SIG-M5 (cell line): ENCODE data around the gene PSTPIP1.

Experiments
- DNase-seq: peaks from one replicate; lab custom pipeline; 2025; lab: John Stamatoyannopoulos, UW

Gene PSTPIP1

DNA sequence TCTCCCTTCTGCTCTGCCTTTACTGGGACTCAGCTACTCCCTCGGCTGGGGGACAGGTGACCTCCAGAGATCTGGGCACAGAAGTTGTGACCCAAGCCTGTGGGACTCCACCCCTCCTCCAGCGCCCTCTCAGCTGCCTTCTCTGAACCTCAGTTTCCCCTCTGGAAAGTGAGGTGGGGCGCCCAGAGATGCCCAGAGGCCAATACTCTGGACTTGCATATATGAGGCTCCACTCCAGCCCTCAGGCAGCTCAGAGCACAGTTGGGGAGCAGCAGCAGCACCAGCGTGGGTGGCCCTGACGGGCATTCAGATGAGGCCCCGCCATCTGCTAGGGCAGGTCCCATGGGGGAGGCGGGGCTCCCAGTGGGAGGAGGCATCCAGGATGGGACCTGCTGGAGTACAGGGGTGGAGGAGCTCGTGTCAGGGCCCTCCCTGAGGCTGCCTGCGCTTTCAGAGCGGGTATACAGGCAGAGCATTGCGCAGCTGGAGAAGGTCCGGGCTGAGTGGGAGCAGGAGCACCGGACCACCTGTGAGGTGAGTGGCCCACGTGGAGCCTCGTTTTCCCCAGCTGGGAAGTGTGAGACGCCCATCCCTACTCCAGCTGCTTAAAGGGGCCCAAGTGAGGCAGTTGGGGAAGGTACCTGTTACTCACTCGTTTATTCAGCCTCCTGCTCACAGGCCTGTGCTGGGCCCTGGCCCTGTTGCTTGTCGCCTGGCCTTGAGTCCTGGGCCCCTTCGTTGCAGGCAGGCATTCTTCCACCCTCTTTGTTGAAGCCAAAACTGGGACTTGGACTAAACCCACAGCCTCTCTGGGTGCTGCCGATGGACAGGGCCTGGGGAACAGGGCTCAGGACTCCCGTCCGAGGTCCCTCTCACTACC lies 35.4 kb downstream of the PSTPIP1 start:
- no peak for DNase-seq

- no peak for DNase-seq
Measured at GRCh38 chr15:77030928-77031375, 36.0 kb downstream of the PSTPIP1 start.

- no peak for DNase-seq
Measured at GRCh38 chr15:77031376-77032050, 36.6 kb downstream of the PSTPIP1 start.

DNA sequence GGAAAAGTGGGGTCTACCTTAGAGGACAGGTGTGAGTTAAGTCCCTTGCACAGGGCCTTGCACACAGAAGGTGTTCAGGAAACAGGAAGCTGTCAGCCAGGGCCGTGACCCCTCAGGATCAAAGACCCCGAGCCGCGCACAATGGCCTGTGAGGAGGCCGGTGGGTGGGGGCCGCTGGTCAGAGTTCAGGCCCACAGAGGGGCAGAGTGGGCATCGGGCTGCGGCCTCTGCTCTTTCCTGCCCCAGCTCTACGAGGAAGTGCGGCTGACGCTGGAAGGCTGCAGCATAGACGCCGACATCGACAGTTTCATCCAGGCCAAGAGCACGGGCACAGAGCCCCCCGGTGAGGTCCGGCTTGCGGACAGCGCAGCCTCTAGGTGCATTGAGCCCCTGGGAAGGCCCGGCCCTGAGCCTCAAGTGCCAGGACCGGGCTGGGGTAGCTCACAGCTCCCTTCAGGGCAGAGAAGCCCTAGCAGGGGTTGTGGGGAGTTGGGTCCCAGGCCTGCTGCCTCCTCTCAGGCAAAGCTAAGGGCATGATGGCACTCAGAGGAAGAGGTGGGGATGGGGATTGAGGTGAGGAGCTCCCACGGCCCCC lies 37.2 kb downstream of the PSTPIP1 start:
- no peak for DNase-seq

DNA sequence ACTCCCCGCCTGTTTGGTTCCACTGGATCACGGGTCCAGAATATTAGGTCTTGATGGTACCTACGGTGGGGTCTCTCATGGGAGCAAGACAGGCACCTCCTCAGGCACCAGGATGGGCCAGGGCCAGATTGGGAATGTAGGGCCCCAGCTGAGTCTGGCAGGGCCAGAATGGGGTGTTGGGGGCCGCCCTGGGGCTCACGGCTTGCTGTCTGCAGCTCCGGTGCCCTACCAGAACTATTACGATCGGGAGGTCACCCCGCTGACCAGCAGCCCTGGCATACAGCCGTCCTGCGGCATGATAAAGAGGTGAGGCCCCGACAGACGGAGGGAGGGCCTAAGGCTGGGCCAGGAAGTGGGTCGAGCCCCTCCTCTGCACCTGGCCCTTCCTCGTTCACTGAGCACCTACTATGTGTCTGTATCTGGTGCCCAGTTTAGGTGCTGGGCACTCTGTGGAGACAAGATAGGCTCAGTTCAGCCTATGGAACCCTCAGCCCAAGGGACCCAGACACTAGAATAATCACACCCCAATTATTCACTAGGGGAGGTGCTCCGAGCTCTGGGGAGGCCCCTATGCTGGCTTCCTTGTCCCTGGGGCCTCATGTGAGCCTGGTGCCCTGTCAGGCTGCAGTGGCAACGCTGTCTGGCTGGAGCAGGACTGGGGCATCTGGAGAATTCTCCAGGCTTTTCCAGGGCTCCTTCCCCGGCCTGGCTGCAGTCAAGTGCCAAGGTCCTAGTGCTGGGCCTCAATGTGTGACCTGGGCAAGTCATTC lies 37.9 kb downstream of the PSTPIP1 start:
- DNase-seq, result no peak

DNA sequence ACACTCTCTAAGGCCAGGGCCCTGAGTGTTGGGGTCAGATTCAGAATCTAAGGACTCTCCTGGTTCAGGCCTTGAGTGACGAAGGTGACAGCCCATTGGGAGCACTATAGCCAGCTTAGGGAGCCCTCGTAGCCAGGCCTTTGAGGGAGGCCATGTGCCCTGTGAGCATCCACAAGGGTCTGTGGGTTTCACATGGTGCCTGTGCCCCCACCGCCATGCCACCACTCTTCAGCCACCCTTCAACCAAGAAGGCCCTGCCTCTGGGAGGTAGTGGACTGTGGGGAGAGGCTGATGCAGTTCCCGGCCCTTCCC lies 38.4 kb downstream of the PSTPIP1 start:
- no peak for DNase-seq

DNA sequence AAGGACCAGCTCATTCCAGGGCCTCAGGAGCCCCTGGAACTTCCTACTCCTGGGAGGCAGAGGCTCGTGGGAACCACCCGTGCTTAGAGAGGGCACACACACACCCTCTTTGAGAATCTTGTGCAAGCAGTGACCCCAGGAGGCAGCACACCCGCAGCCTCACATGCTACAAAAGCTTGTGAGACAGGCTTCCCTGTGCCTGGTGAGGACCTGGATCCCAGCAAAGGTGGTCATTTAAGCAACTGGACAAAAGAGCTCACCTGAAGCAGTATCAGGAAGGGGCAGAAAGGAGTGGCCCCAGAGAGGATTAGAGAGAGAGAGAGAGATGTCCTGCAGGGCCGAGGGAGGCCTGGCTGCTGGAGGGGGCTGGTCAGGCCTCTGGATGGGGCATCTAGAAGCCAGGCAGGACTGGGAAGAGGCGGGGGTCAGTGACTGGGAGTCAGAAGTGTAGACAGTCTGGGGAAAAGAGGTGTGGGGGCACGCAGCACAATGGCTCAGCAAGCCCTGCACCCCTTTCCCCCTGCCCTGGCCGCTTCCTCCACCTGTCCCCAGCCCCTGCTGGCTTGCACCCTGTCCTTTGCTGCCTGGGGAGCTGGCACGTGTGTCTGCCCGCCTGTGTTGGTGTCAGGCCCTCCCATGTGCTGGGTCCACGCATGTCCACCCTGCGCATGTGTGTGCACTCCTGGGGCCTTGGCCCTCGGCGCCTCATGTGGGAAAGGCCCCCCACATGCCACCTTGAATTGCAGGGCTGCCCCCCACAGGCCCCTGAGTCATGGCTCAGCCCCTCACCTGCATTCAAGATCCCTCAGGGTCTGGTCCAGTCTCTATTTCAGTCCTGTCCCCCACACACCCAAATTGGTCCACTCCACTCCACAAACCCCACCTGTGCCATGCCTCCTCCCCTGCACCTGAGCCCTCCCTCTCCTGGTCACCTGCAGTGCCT lies 39.1 kb downstream of the PSTPIP1 start:
- no peak for DNase-seq

DNA sequence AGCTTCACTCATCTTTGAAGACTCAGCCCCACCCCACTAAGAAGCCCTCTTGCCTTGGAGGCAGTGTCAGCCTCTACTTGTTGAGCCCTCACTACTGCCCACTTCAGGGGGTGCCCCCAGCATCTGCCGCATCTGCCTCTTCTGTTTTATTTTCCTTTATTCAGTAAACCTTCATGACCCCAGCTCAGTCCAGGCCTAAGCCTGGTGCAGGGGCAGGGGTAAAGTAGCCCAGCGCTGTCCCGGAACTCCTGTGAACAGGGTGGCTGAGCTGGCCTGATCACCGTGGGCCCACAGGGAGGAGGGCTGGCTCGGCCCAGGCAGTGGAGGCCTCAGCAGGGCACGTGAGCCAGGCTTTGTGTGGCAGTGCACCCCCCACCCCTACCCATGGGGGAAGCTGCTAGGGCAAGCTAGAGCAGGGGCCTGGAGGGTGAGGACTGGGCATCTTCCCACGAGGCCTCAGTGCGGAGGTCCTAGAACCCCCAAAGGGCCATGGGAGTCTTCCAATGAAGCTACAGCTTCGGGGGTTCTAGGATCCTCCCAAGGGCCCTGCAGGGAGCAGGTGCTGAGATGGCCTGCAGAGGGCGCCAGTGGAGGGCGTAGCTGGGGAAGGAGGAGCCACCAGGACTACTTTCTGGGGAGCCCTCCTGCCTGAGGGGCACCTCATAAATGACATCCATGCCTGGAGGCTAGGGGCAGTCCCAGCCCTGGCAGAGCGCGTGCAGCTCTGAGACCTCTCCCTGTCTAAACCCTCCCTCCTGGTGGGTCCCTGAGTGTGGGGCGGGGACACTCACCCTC lies 40.0 kb downstream of the PSTPIP1 start:
- no peak for DNase-seq

- no peak for DNase-seq
Measured at GRCh38 chr15:77035584-77035983, 40.7 kb downstream of the PSTPIP1 start.

- DNase-seq, result no peak
Measured at GRCh38 chr15:77035999-77036471, 41.1 kb downstream of the PSTPIP1 start.

- no peak for DNase-seq
Measured at GRCh38 chr15:77036537-77037387, 41.8 kb downstream of the PSTPIP1 start.

- DNase-seq, result no peak
Measured at GRCh38 chr15:77037388-77038209, 42.7 kb downstream of the PSTPIP1 start.

- DNase-seq, result no peak
Measured at GRCh38 chr15:77038312-77039216, 43.6 kb downstream of the PSTPIP1 start.

DNA sequence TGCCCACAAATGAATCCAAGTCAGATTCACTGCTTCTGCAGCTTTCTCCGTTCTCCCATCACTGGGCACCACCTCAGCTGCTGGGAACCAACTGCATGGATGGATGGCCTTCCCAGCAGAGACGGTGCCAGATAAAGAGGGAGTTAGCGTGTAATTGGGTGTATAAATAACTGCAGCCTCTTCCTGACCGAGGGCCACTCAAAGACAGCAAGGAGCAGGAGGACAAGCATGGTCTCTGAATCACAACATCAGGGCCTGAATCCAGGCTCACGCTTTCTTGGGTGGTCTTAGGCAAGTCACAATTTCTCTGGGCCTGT lies 44.2 kb downstream of the PSTPIP1 start:
- DNase-seq, result no peak

- no peak for DNase-seq
Measured at GRCh38 chr15:77039848-77040247, 44.9 kb downstream of the PSTPIP1 start.

DNA sequence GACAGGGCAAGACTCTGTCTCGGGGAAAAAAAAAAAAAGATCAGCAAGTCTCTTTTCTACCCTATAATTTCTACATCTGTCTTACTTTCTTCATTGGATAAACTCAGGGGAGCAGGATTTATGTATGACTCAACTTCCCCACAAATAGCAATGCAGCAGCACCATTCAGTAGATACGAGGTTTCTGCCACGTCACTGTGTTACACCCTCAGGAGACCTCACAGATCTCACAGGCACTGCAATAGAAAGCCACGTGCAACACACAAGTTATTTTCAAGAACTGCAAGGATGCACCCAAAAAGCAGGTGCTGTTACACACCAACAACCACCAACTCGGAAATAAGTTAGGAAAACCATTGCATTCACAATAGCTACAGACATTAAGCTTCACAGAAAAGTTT lies 45.7 kb downstream of the PSTPIP1 start:
- DNase-seq, result no peak

DNA sequence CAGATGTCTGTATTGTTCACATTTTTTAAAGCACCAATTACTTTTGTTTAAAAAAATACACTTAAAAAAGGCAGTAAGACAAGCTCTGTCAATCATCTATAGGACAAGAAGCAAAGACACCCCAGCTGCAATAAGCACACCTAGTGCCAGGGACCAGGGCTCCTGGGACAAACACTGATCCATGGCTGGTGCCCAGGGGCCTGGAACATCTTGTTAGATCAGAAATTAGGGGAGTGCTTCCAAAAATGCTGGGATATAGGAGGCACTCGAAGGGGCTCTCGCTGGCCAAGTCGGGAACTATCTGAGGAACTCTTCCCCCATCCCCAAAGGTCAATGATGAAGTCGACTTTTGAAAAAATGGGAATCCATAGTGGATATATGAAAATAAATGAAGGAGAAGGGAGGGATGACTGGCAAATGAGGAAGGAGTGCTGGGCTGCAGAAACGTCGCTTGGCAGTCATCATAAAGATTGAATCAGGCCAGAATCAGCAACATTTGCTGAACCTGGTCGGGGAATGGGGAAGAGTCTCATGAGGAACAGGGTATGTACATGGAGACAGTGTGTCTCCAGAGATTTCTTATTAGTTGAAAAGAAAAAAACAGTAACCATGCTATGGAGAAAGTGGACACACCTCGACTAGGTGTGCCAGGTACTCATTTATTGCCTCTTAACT lies 47.5 kb downstream of the PSTPIP1 start:
- no peak for DNase-seq
